ENCODE results near the gene SNX15.
"Not testable (repeated sequence)": the region's sequence is repeated elsewhere in the genome, so short reads cannot be mapped to it uniquely, and the experiment has no call there.

The SNX15 gene

DNA sequence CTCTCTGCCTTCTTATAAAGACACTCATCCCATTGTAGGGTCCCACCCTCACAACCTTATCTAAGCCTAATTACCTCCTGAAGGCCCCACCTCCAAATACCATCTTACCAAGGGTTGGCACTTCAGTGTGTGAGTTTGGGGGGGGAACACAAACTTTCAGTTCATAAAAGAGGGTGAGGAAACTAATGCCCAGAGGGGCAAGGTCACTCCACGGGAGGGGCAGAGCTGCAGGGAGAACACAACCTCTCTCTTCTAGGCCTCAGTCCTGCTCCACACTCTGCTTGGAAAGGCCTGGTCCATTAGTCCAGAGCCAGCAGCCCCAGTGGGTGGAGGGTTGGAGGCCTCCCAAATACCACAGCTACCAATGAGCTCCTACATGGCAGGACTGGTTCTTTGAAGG is 27.8 kb upstream of the SNX15 start:
- Mint-ChIP-seq H3K4me3 (no peak overlapping the region), H3K9me3 (no peaks in the 10 kb centered on the region), H3K27me3 (ENCODE audit: low read depth) (peaks cover 4% of the 10 kb centered on the region), H3K27ac (no peak overlapping the region), H3K4me1 (peaks cover 18% of the 10 kb centered on the region), H3K36me3 (ENCODE audit: low read depth) (no peaks in the 10 kb centered on the region)
- no peak for TF ChIP-seq CTCF (IDR thresholded peaks at IDR 0.05; ENCODE audit: unreplicated experiment in 3 of 3)

DNA sequence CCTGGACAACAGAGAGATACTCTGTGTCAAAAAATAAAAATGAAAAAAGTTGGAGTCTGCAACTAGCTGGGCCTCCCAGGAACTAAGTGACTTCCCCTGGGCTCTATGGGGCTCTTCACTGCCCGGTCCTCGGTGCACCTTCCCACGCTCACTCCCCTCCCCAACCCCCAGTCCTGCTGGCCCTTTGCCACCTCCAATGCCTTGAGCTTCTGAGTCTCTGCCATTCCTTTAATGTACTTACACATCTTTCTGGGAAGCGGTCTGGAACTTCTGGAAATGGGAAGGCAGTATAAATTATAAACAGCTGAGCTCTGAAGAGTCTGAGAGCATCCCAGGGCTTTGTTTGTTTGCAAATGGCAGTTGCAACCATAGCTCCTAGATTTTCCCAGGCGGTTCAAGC is 24.5 kb upstream of the SNX15 start:
- H3K27ac Mint-ChIP-seq, result no peak overlapping the region
- no peak overlapping the region for H3K4me3 Mint-ChIP-seq
- H3K36me3 Mint-ChIP-seq (ENCODE audit: low read depth), result no peaks in the 10 kb centered on the region
- no peaks in the 10 kb centered on the region for H3K9me3 Mint-ChIP-seq
- TF ChIP-seq CTCF (IDR thresholded peaks at IDR 0.05; ENCODE audit: unreplicated experiment in 3 of 3), result no peak
- peaks cover 6% of the 10 kb centered on the region for H3K4me1 Mint-ChIP-seq
- H3K27me3 Mint-ChIP-seq (ENCODE audit: low read depth), result peaks cover 9% of the 10 kb centered on the region

GRCh38 chr11:65003282-65003681 is 24.0 kb upstream of the SNX15 start:
- no peaks in the 10 kb centered on the region for H3K9me3 Mint-ChIP-seq

DNA sequence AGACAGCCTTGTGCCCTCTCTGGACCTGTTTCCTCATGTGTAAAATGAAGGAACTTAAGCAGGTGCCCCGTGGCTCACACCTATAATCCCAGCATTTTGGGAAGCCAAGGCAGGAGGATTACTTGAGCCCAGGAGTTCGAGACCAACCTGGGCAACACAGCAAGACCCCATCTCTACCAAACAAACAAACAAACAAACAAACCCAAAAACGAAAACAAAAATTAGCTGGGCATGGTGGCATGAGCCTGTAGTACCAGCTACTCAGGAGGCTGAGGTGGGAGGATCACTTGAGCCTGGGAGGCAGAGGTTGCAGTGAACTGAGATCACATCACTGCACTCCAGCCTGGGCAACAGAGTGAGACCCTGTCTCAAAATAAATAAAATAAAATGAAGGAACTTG is 23.3 kb upstream of the SNX15 start:
- H3K4me3 Mint-ChIP-seq; H3K9me3 Mint-ChIP-seq; H3K4me1 Mint-ChIP-seq; H3K27ac Mint-ChIP-seq; H3K36me3 Mint-ChIP-seq (ENCODE audit: low read depth); H3K27me3 Mint-ChIP-seq (ENCODE audit: low read depth): not testable (repeated sequence)

More at GRCh38 chr11:65003282-65003681, 24.0 kb upstream of the SNX15 start:
- Mint-ChIP-seq H3K27ac (no peak overlapping the region), H3K27me3 (ENCODE audit: low read depth) (peaks cover 9% of the 10 kb centered on the region), H3K4me1 (peaks cover 4% of the 10 kb centered on the region), H3K36me3 (ENCODE audit: low read depth) (no peaks in the 10 kb centered on the region), H3K4me3 (no peak overlapping the region)
- TF ChIP-seq CTCF (IDR thresholded peaks at IDR 0.05; ENCODE audit: unreplicated experiment in 3 of 3), result no peak

GRCh38 chr11:65008016-65008415 is 19.2 kb upstream of the SNX15 start:
- Mint-ChIP-seq H3K36me3 (ENCODE audit: low read depth) (no peaks in the 10 kb centered on the region), H3K9me3 (no peaks in the 10 kb centered on the region), H3K4me3 (no peak overlapping the region), H3K4me1 (no peaks in the 10 kb centered on the region), H3K27ac (no peak overlapping the region), H3K27me3 (ENCODE audit: low read depth) (peaks cover 9% of the 10 kb centered on the region)
- TF ChIP-seq CTCF (IDR thresholded peaks at IDR 0.05; ENCODE audit: unreplicated experiment in 3 of 3), result no peak

GRCh38 chr11:65008873-65009272 is 18.4 kb upstream of the SNX15 start:
- no peaks in the 10 kb centered on the region for H3K9me3 Mint-ChIP-seq
- peaks cover 3% of the 10 kb centered on the region for H3K4me1 Mint-ChIP-seq
- H3K36me3 Mint-ChIP-seq (ENCODE audit: low read depth), result no peaks in the 10 kb centered on the region
- peaks cover 6% of the 10 kb centered on the region for H3K27me3 Mint-ChIP-seq (ENCODE audit: low read depth)
- no peak for TF ChIP-seq CTCF (IDR thresholded peaks at IDR 0.05; ENCODE audit: unreplicated experiment in 3 of 3)
- H3K27ac Mint-ChIP-seq, result no peak overlapping the region
- H3K4me3 Mint-ChIP-seq, result no peak overlapping the region

Measured in nephron (organoid).